ENCODE measurements around the gene VAV1. TPM values are rescaled to one million over a fixed set of nuclear protein-coding genes. Genes with fewer than 3 reads are reported as not detected.

Gene VAV1
- total and polyA plus RNA-seq, 2 of the 13 experiments (the other 11 are each of a cell fraction or from before 2014, with no cell fraction given) = not detected

DNA sequence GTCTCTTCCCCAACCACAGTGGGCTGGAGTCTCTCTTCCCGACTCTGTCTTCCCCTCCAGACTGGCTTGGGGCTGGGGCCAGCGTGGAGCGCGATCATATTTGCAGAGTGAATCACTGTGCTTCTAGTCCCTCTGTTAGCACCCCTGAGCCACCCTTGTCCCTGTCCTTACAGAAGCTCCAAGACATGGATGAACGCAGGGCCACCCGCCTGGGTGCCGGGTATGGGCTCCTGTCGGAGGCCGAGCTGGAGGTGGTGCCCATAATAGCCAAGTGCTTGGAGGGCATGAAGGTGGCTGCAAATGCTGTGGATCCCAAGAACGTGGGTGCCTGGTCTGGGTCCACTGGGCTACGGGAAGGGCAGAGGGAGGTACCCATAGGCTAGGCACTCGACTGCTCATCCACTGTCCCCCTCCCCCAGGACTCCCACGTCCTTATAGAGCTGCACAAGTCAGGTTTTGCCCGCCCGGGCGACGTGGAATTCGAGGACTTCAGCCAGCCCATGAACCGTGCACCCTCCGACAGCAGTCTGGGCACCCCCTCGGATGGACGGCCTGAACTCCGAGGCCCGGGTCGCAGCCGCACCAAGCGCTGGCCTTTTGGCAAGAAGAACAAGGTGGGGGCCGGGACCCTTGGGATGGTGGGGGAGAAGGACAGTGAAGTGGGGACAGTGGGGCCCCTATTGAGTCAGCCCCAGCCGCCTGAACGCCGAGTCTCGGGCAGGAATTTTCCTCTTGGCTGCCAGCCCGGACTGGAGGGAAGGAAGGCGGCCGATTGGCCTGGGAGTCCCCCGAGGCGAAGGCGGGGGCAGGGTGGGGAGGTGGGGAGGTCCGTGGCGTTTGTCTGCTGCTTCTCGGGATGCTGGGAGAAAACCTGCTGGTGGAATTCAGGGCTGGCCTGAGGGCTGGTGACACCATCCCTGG is 27.9 kb upstream of the VAV1 start:
- no peak for DNase-seq (ENCODE audit: low spot score)
- no peak for FAIRE-seq
- 80% methylated on average over 17 of the region's 41 CpGs for WGBS (ENCODE audit: low lambda C conversion rate)
- in situ Hi-C loops (cut with HindIII; ENCODE audit: extremely low pct_ligation_motif_present, low pct_unique_long_range_greater_than_20kb) (no loop called here), intact Hi-C loops (cut with micrococcal nuclease; ENCODE audit: unreplicated experiment) (no loop called here)
- Histone ChIP-seq H3K27me3 (ENCODE audit: control insufficient read depth in 1 of 2, insufficient read depth in 2 of 2, low read length in 2 of 2) (no peaks in the 10 kb centered on the region), H3K4me3 (replicated peaks in 1 of 3; ENCODE audit: insufficient read depth in 1 of 3, low read depth in 2 of 3, low read length in 3 of 3) (no peak overlapping the region), H3K79me2 (ENCODE audit: insufficient read depth, low read length) (peaks cover 18% of the 10 kb centered on the region), H4K20me1 (ENCODE audit: insufficient read depth, low read length) (peaks cover 16% of the 10 kb centered on the region), H3K9ac (ENCODE audit: insufficient read depth, low read depth, low read length) (no peak overlapping the region), H3K36me3 (replicated peaks in 1 of 2; ENCODE audit: control insufficient read depth in 1 of 2, insufficient read depth in 2 of 2, low read length in 2 of 2) (peaks cover 13 to 53% of the 10 kb centered on the region in 2 experiments; a peak in 4 of 5 replicates), H3K9me3 (ENCODE audit: low read length) (no peaks in the 10 kb centered on the region), H3K4me1 (ENCODE audit: insufficient read depth, low read length) (peaks cover 55% of the 10 kb centered on the region), H3K4me2 (ENCODE audit: low read depth, low read length) (peak overlapping the region; percentile 39; the same call in 1 of the 2 replicates), H2AFZ (ENCODE audit: low read length) (no peak overlapping the region), H3K27ac (ENCODE audit: extremely low read length, insufficient read depth, low read length) (peak overlapping the region; percentile 26)
- POLR2A ChIA-PET = interaction anchor here (0.9 to 1.8 kb wide), 3 partner anchors 8 to 24 kb away, joined by 3 to 15 read pairs (median 3); partner anchors contain the start of gene C3
- BruUV-seq (replicated peaks) = no TSS peak
- peak; percentile 14; the same call in 2 of the 3 replicates for ATAC-seq
- CTCF ChIA-PET (ENCODE audit: low intra/inter-chr PET ratio, low total read pairs) = no interaction called here
- TF ChIP-seq ZNF552 (CRISPR knock-in tag; IDR thresholded peaks at IDR 0.05; ENCODE audit: borderline replicate concordance) = no peak
- no peak for TF ChIP-seq ZGPAT (CRISPR knock-in tag; IDR thresholded peaks at IDR 0.05)
- TF ChIP-seq, protein P1, sequence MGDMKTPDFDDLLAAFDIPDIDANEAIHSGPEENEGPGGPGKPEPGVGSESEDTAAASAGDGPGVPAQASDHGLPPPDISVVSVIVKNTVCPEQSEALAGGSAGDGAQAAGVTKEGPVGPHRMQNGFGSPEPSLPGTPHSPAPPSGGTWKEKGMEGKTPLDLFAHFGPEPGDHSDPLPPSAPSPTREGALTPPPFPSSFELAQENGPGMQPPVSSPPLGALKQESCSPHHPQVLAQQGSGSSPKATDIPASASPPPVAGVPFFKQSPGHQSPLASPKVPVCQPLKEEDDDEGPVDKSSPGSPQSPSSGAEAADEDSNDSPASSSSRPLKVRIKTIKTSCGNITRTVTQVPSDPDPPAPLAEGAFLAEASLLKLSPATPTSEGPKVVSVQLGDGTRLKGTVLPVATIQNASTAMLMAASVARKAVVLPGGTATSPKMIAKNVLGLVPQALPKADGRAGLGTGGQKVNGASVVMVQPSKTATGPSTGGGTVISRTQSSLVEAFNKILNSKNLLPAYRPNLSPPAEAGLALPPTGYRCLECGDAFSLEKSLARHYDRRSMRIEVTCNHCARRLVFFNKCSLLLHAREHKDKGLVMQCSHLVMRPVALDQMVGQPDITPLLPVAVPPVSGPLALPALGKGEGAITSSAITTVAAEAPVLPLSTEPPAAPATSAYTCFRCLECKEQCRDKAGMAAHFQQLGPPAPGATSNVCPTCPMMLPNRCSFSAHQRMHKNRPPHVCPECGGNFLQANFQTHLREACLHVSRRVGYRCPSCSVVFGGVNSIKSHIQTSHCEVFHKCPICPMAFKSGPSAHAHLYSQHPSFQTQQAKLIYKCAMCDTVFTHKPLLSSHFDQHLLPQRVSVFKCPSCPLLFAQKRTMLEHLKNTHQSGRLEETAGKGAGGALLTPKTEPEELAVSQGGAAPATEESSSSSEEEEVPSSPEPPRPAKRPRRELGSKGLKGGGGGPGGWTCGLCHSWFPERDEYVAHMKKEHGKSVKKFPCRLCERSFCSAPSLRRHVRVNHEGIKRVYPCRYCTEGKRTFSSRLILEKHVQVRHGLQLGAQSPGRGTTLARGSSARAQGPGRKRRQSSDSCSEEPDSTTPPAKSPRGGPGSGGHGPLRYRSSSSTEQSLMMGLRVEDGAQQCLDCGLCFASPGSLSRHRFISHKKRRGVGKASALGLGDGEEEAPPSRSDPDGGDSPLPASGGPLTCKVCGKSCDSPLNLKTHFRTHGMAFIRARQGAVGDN (CRISPR knock-in tag; IDR thresholded peaks at IDR 0.05) = peak; percentile 50
- TF ChIP-seq PCBP1 (IDR thresholded peaks at IDR 0.05; ENCODE audit: borderline replicate concordance, low read depth, low read length) = 0 out of 2 replicates have a peak, but pooled peaks have one; percentile 18
- TF ChIP-seq XRCC5 (optimal IDR thresholded peaks at IDR 0.05; ENCODE audit: low read length) = peak; percentile 13
- peak; percentile 68; the same call in 1 of the 2 replicates for TF ChIP-seq HNRNPL (IDR thresholded peaks at IDR 0.05; ENCODE audit: low read depth, low read length)
- TF ChIP-seq, protein P2, sequence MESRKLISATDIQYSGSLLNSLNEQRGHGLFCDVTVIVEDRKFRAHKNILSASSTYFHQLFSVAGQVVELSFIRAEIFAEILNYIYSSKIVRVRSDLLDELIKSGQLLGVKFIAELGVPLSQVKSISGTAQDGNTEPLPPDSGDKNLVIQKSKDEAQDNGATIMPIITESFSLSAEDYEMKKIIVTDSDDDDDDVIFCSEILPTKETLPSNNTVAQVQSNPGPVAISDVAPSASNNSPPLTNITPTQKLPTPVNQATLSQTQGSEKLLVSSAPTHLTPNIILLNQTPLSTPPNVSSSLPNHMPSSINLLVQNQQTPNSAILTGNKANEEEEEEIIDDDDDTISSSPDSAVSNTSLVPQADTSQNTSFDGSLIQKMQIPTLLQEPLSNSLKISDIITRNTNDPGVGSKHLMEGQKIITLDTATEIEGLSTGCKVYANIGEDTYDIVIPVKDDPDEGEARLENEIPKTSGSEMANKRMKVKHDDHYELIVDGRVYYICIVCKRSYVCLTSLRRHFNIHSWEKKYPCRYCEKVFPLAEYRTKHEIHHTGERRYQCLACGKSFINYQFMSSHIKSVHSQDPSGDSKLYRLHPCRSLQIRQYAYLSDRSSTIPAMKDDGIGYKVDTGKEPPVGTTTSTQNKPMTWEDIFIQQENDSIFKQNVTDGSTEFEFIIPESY (CRISPR knock-in tag; IDR thresholded peaks at IDR 0.05) = peak; percentile 75; the same call in 1 of the 2 replicates
- peak; percentile 37; the same call in 1 of the 2 replicates for TF ChIP-seq RBFOX2 (IDR thresholded peaks at IDR 0.05; ENCODE audit: low read depth, low read length)
- TF ChIP-seq, protein P3, sequence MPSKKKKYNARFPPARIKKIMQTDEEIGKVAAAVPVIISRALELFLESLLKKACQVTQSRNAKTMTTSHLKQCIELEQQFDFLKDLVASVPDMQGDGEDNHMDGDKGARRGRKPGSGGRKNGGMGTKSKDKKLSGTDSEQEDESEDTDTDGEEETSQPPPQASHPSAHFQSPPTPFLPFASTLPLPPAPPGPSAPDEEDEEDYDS (CRISPR knock-in tag; IDR thresholded peaks at IDR 0.05) = no peak
- TF ChIP-seq, protein P4, sequence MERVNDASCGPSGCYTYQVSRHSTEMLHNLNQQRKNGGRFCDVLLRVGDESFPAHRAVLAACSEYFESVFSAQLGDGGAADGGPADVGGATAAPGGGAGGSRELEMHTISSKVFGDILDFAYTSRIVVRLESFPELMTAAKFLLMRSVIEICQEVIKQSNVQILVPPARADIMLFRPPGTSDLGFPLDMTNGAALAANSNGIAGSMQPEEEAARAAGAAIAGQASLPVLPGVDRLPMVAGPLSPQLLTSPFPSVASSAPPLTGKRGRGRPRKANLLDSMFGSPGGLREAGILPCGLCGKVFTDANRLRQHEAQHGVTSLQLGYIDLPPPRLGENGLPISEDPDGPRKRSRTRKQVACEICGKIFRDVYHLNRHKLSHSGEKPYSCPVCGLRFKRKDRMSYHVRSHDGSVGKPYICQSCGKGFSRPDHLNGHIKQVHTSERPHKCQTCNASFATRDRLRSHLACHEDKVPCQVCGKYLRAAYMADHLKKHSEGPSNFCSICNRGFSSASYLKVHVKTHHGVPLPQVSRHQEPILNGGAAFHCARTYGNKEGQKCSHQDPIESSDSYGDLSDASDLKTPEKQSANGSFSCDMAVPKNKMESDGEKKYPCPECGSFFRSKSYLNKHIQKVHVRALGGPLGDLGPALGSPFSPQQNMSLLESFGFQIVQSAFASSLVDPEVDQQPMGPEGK (CRISPR knock-in tag; IDR thresholded peaks at IDR 0.05) = peak; percentile 33; the same call in 1 of the 2 replicates
- TF ChIP-seq AGO2 (optimal IDR thresholded peaks at IDR 0.05; ENCODE audit: low read depth, low read length) = peak; percentile 80
